ENCODE results near the gene GRK5.

GRCh38 chr10:119270762-119271366 lies 63.5 kb downstream of the GRK5 start:
- TF ChIP-seq CTCF (IDR thresholded peaks at IDR 0.05) (no peak), POLR2A (IDR thresholded peaks at IDR 0.05) (no peak), EP300 (IDR thresholded peaks at IDR 0.05) (peak in 1 of 2 donors; percentile 23)

All from tibial nerve (tissue), 4 donors.